HEK293 (cell line): Measurements from ENCODE around the gene PSMA2.

Experiments
- CTCF ChIA-PET: fragments of 350-600 bp; formaldehyde crosslinking; extraction: SDS; loops from one replicate; lab custom pipeline; 2021; ENCODE audit warnings: antibody characterized with exemption; lab: Yijun Ruan, JAX
- POLR2A ChIA-PET: fragments of 300-600 bp; formaldehyde crosslinking; extraction: SDS; loops from one replicate; lab custom pipeline; 2020; ENCODE audit warnings: antibody characterized with exemption, inconsistent platforms; lab: Yijun Ruan, JAX
- H3K27ac ChIP-seq: fragments of 200-500 bp; sonication (Bioruptor generic); 2 replicates; pipeline ENCODE4 v1.5.1; 2014; ENCODE audit warnings: low read depth, low read length, control low read depth, inconsistent platforms; ENCODE audit errors: extremely low read depth
- H3K36me3 ChIP-seq, 2 experiments: fragments of 200-500 bp in 1 of 2; sonication (Bioruptor generic) in 1 of 2; 1 replicate in 1 of 2; 2 replicates in 1 of 2; pipeline ENCODE4 v1.5.1; 2014 to 2017; ENCODE audit warnings: inconsistent platforms in 2 of 2, low read length in 2 of 2; ENCODE audit not compliant: control insufficient read depth in 2 of 2, insufficient read depth in 1 of 2
- H3K4me1 ChIP-seq: fragments of 200-500 bp; sonication (Bioruptor generic); 2 replicates; pipeline ENCODE4 v1.5.1; 2014; ENCODE audit warnings: mild to moderate bottlenecking, low read length, inconsistent platforms; ENCODE audit not compliant: control insufficient read depth, insufficient read depth
- H3K4me3 ChIP-seq: 2 replicates; pipeline ENCODE4 v1.5.1; 2011; ENCODE audit warnings: low read depth, mild to moderate bottlenecking, control low read depth, low read length, moderate library complexity
- H3K9me3 ChIP-seq: fragments of 200-500 bp; sonication (Bioruptor generic); 2 replicates; pipeline ENCODE4 v1.5.1; 2014; ENCODE audit warnings: low read depth, low read length, inconsistent platforms; ENCODE audit not compliant: control insufficient read depth, insufficient read depth
- ZEB2 ChIP-seq: fragments of 450-650 bp; formaldehyde crosslinking; IDR thresholded peaks from 2 replicates; pipeline ENCODE4 v1.5.1; 2016; ENCODE audit warnings: missing biosample characterization, missing genetic modification characterization
- ZNF121 ChIP-seq: fragments of 450-650 bp; formaldehyde crosslinking; IDR thresholded peaks from 2 replicates; pipeline ENCODE4 v1.5.1; 2016; ENCODE audit warnings: missing biosample characterization, missing genetic modification characterization
- ZNF16 ChIP-seq: fragments of 450-650 bp; formaldehyde crosslinking; IDR thresholded peaks from 2 replicates; pipeline ENCODE4 v1.5.1; 2016; ENCODE audit warnings: low read depth, missing biosample characterization, missing genetic modification characterization
- ZNF610 ChIP-seq: fragments of 450-650 bp; formaldehyde crosslinking; IDR thresholded peaks from 2 replicates; pipeline ENCODE4 v1.5.1; 2016; ENCODE audit warnings: missing biosample characterization, missing genetic modification characterization, borderline replicate concordance
- ZNF664 ChIP-seq: fragments of 450-650 bp; formaldehyde crosslinking; IDR thresholded peaks from 2 replicates; pipeline ENCODE4 v1.5.1; 2016; ENCODE audit warnings: missing biosample characterization, missing genetic modification characterization
- ZNF701 ChIP-seq: fragments of 450-650 bp; formaldehyde crosslinking; IDR thresholded peaks from 2 replicates; pipeline ENCODE4 v1.5.1; 2016; ENCODE audit warnings: missing biosample characterization, missing genetic modification characterization
- TF ChIP-seq, protein P1 (sequence below): fragments of 450-650 bp; formaldehyde crosslinking; IDR thresholded peaks from 2 replicates; pipeline ENCODE4 v1.5.1; 2016; ENCODE audit warnings: missing biosample characterization, missing genetic modification characterization
- TF ChIP-seq, protein P2 (sequence below): fragments of 450-650 bp; formaldehyde crosslinking; IDR thresholded peaks from 2 replicates; pipeline ENCODE4 v1.5.1; 2016; ENCODE audit warnings: missing biosample characterization, missing genetic modification characterization

PSMA2 gene

DNA sequence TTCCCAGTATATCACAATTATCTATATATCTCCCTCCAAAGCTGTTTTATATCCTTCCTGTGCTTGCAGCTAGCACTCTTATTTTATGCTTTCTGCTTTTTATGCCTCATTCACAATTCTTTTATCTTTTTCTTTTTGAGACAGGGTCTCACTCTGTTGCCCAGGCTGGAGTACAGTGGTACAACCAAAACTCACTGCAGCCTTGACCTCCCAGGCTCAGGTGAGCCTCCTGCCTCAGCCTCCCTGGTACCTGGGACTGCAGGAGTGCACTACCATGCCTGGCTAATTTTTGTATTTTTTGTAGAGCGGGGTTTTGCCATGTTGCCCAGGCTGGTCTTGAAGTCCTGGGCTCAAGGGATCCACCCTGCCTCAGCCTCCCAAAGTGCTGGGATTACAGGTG, 25.8 kb downstream of the PSMA2 start:
- CTCF ChIA-PET, result interaction anchor here (0.6 to 0.7 kb wide), 3 partner anchors 490 to 1173 kb away, joined by 3 to 4 read pairs (median 4); no protein-coding TSS in a partner anchor
- Histone ChIP-seq H3K36me3 (peaks cover 0 to 11% of the 10 kb centered on the region in 2 experiments; a peak in 1 of 3 replicates), H3K4me1 (no peaks in the 10 kb centered on the region), H3K9me3 (no peaks in the 10 kb centered on the region), H3K27ac (no peak overlapping the region), H3K4me3 (no peak overlapping the region)
- peak; percentile 51; the same call in 1 of the 2 replicates for TF ChIP-seq ZNF121 (tag by site-specific recombination)
- TF ChIP-seq, protein P1, sequence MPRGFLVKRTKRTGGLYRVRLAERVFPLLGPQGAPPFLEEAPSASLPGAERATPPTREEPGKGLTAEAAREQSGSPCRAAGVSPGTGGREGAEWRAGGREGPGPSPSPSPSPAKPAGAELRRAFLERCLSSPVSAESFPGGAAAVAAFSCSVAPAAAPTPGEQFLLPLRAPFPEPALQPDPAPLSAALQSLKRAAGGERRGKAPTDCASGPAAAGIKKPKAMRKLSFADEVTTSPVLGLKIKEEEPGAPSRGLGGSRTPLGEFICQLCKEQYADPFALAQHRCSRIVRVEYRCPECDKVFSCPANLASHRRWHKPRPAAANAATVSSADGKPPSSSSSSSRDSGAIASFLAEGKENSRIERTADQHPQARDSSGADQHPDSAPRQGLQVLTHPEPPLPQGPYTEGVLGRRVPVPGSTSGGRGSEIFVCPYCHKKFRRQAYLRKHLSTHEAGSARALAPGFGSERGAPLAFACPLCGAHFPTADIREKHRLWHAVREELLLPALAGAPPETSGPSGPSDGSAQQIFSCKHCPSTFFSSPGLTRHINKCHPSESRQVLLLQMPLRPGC (tag by site-specific recombination), result no peak
- POLR2A ChIA-PET, result no interaction called here

DNA sequence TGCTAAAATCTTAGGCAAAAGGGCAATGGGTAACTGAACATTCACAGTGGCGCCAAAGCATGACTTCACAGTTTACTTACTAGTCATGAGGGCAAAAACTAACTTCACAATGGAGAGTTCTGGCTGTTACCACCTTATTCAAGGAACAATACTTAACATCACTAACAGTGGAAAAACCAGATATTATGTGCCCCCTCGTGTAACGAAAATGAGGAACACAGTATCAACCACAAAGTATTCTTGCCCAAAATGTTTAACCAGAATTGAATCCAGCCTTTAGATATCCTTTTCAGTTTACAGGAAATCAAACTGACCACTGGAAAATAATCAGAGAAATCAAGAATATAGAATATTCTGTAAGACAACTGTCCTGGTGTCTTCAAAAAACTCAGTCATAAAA, 29.6 kb downstream of the PSMA2 start:
- Histone ChIP-seq H3K36me3 (no peaks in the 10 kb centered on the region; a peak in 1 of 3 replicates), H3K9me3 (no peaks in the 10 kb centered on the region), H3K4me1 (no peaks in the 10 kb centered on the region), H3K27ac (no peak overlapping the region), H3K4me3 (no peak overlapping the region)
- ChIA-PET CTCF (no interaction called here), POLR2A (no interaction called here)
- no peak for TF ChIP-seq ZNF701 (tag by site-specific recombination)

DNA sequence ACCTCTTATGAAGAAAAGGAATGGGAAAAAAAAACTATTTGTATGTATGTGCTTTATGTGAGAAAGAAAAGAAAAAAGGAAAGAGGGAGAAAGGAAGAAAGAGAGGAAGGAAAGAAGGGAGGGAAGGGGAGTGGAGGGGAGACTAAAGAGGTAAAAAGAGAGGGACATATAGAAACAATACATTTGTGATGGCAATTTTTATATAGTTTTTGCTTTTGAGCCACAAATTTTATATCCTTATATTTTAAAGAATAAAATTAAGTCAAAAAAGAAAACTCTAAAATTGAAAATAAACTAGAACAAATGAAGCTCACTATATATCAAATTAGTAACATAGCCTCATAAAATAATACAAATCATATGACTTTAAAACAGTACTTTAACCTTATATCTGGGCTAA, 31.1 kb downstream of the PSMA2 start:
- no peak for TF ChIP-seq ZNF664 (tag by site-specific recombination)
- TF ChIP-seq, protein P2, sequence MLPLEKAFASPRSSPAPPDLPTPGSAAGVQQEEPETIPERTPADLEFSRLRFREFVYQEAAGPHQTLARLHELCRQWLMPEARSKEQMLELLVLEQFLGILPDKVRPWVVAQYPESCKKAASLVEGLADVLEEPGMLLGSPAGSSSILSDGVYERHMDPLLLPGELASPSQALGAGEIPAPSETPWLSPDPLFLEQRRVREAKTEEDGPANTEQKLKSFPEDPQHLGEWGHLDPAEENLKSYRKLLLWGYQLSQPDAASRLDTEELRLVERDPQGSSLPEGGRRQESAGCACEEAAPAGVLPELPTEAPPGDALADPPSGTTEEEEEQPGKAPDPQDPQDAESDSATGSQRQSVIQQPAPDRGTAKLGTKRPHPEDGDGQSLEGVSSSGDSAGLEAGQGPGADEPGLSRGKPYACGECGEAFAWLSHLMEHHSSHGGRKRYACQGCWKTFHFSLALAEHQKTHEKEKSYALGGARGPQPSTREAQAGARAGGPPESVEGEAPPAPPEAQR (tag by site-specific recombination), result no peak
- no peak for TF ChIP-seq ZEB2 (tag by site-specific recombination)
- no peak for TF ChIP-seq ZNF16 (tag by site-specific recombination)
- TF ChIP-seq, all 188 proteins: peak for 0
- ChIA-PET CTCF (interaction anchor here (0.7 kb wide), 3 partner anchors 263 to 960 kb away, joined by 3 read pairs; no protein-coding TSS in a partner anchor), POLR2A (no interaction called here)
- Histone ChIP-seq H3K9me3 (no peaks in the 10 kb centered on the region), H3K4me1 (no peaks in the 10 kb centered on the region), H3K27ac (no peak overlapping the region), H3K4me3 (no peak overlapping the region), H3K36me3 (no peaks in the 10 kb centered on the region; a peak in 1 of 3 replicates)

DNA sequence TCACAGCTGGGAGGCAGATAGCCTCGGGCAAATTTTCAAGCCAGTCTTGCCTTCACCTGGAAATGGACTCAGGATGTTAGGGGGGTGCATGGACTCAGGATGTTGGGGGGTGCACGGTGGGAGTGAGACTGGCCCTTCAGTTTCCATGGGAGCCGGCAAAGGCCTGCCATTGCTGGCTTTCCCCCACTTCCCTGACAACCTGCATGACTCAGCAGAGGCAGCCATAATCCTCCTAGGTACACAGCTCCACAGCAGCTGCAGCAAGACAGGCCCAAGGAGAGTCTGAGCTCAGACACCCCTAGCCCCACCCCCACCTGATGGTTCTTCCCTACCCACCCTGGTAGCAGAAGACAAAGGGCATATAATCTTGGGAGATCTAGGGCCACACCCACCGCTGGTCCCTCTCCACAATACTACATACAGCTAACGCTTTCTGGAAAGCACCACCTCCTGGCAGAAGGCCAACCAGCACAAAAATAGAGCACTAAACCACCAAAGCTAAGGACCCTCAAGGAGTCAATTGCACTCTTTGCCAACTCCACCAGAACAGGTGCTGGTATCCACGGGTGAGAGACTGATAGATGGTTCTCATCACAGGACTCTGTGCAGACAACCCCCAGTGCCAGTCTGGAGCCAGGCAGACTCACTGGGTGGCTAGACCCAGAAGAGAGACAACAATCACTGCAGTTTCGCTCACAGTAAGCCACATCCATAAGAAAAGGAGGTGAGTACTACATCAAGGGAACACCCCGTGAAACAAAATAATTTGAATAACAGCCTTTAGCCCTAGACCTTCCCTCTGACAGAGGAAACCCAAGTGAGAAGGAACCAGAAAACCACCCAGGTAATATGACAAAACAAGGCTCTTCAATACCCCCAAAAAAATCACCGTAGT, 38.4 kb downstream of the PSMA2 start:
- ChIA-PET POLR2A (interaction anchor here (0.6 to 1.0 kb wide), 2 partner anchors 38 to 47 kb away, joined by 3 read pairs; partner anchors contain the start of genes MRPL32 and PSMA2), CTCF (interaction anchor here (0.6 to 0.7 kb wide), 2 partner anchors 29 to 953 kb away, joined by 3 read pairs; no protein-coding TSS in a partner anchor)
- Histone ChIP-seq H3K4me1 (no peaks in the 10 kb centered on the region), H3K9me3 (no peaks in the 10 kb centered on the region), H3K27ac (no peak overlapping the region), H3K36me3 (no peaks in the 10 kb centered on the region), H3K4me3 (no peak overlapping the region)
- TF ChIP-seq ZNF610 (tag by site-specific recombination), result no peak
